GM20000 (cell line): ENCODE results near the gene COL13A1.

Experiments
- DNase-seq: peaks from one replicate; pipeline ENCODE4 v3.0.0; 2012; ENCODE audit warnings: low spot score
- CTCF ChIP-seq: IDR thresholded peaks from 2 replicates; pipeline ENCODE4 v1.5.1; 2012; ENCODE audit warnings: mild to moderate bottlenecking, control low read depth; ENCODE audit errors: extremely low read depth, missing control alignments

The COL13A1 gene

GRCh38 chr10:69851306-69851705 is 49.6 kb downstream of the COL13A1 start:
- no peak for DNase-seq
- TF ChIP-seq CTCF, result no peak

GRCh38 chr10:69853064-69853463 is 51.4 kb downstream of the COL13A1 start:
- no peak for DNase-seq
- no peak for TF ChIP-seq CTCF

GRCh38 chr10:69854511-69855345 is 53.0 kb downstream of the COL13A1 start:
- DNase-seq, result no peak
- TF ChIP-seq CTCF, result no peak

GRCh38 chr10:69855346-69856111 is 53.8 kb downstream of the COL13A1 start:
- TF ChIP-seq CTCF, result no peak
- DNase-seq, result no peak

GRCh38 chr10:69856601-69857166 is 55.0 kb downstream of the COL13A1 start:
- no peak for DNase-seq
- TF ChIP-seq CTCF, result no peak

- no peak for TF ChIP-seq CTCF
- no peak for DNase-seq
Observed at GRCh38 chr10:69858201-69858600, 56.5 kb downstream of the COL13A1 start.

- DNase-seq, result no peak
- TF ChIP-seq CTCF, result no peak
Observed at GRCh38 chr10:69860271-69860670, 58.6 kb downstream of the COL13A1 start.
